ENCODE results near the gene GALNT13.

The GALNT13 gene

DNA sequence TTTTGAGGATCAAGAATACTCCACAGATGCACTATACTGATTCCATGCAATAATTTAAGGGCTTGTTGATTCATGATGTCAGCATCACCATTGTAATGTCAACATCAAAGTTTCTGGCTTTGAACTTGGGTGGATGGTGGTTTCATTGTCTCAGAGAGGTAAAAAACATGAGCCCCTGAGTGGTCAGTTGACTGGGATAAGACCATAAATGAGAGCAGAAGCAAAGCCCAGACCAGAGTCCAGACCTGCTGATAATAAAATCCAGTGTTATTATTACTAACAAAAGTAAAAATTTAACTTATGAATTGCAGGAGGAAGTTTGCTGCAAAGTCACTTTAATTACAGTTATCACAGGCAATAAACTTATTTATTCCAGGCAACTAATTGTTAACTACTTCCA, 358.2 kb downstream of the GALNT13 start:
- no peak for DNase-seq

DNA sequence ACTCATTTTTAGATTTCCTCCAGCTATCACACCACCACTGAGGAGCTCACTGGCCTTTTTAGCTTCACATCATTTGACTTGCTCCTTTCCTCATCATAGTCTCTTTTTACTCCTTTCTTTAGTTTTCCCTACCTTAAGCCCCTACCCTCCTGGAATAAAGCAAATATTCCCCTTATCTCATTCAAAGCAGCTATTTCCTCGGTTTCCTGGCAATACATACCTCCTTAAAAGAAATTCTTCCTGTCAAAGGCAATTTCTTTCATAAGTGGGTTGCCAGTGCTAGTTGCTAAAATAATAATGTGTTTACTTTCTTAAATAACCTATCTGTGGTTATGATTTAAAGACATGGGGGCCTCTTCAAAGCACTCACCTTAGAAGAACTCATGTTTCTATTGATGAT, 359.3 kb downstream of the GALNT13 start:
- DNase-seq = no peak

DNA sequence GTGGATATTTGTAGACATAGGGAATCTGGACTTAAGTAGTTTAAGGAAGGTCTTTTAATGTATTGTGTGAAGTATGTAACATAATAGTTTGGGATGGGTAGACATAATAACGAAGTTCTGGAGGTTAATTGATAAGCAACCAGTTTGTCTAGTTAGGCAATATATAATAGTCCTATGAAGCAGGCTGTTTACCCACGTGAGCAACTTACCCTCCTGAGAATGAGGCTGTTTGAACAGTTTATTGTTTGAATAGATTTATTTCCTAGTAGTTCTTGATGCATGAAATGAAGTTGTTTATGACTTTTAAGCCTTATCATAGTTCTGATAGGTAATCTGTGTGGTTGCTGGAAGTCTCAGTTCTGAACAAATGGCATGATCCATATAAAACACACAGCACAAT, 361.5 kb downstream of the GALNT13 start:
- DNase-seq = no peak

DNA sequence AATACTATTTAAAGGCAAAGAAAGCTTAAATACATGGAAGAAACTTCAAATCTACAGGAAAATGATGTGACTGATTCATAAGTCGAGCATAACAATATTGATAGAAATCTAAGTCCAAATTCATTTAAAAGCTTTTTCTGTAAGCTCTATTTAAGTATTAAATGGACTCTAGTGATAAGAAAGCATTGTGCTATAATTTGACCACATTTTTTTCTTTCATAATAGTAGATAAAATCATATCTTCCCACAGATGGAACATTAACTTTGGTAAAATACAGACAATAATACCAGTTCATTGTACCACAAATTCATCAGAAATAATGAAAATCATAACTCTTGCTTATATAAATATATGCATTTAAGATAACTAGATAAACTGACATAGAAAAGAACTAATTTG, 366.5 kb downstream of the GALNT13 start:
- no peak for DNase-seq

DNA sequence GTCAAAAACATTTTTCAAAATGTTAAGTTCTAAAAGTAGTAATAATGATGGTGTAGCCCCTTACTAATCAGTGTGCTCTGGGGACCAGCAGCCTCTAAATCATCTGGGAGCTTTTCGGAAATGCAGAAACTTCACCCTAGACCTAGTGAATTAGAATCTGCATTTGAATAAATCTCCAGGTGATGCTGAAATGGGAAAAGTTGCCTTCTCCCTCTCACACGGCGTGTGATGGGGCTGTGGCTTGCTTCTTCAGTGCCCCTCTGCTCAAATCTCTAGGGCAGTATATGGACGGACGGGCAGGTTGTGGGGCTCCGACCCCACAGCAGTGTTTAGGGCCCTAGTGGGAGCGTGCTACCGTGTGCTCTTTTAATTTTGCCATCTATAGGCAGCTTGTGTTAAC, 368.6 kb downstream of the GALNT13 start:
- DNase-seq = no peak

DNA sequence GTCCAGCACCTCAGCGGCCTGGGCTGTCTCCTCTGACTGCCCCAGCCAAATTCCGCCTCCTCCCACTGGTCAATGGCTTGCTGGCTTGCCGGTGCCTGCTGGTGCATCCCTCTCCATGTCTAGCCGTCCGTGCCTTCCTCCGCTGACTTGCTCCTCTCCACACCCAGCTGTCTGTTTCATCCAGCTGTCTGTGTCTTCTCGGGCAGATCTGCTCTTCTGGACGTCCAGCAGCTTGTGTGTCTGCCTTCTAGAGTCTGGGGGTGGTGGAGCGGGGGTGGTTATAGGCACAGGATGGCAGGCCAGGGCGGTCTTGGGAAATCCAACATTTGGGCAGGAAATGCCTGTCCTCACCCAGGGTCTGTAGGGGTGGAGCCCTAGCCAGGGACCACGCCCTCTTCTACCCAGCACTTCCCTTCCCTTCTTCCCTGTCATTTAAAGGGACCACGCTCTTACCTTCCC, 369.2 kb downstream of the GALNT13 start:
- DNase-seq = no peak

DNA sequence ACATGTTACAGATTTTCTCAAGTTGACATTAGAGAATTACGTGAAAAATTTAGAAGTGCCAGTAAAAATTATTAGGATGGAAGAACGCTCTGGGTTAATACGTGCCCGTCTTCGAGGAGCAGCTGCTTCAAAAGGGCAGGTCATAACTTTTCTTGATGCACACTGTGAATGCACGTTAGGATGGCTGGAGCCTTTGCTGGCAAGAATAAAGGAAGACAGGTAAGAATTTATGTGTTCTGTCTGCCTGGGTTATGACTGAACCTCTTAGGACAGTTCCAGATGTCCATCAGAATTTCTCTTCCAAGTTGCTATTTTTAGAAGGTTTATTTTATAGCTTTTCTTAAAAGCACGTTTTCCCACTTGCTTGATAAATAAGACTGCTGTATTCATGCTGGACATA, 371.0 kb downstream of the GALNT13 start:
- no peak for DNase-seq

DNA sequence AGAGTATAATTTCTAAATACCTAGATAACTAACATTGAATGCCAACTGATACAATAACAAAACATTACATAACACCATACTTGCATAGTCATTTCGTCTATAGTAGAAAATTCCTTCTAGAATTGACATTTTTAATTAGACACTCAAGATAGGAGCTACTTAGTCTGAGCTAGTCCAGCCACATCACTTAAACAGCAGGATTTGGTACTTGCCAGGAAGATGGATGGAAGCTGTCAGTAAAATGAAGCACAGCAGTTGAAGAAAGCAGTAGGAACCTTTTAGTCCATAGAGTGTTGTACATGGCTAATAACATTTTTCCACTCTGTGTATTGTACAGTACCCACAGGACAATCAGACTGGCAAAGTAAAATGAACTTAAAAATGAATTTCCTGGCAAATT, 372.0 kb downstream of the GALNT13 start:
- no peak for DNase-seq

DNA sequence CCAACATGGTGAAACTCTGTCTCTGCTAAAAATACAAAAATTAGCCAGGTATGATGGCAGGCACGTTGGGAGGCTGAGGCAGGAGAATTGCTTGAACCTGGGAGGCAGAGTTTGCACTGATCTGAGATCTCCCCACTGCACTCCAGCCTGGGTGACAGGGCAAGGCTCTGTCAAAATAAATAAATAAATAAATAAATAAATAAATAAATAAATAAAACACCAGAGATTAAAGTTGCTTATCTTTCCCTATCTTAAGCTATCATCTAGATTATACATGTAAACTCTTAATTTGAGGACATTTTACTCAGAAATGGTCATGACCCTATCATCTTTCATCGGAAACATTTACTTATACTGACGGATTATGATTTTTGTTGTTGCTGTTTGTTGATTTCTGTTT, 373.2 kb downstream of the GALNT13 start:
- DNase-seq = no peak

DNA sequence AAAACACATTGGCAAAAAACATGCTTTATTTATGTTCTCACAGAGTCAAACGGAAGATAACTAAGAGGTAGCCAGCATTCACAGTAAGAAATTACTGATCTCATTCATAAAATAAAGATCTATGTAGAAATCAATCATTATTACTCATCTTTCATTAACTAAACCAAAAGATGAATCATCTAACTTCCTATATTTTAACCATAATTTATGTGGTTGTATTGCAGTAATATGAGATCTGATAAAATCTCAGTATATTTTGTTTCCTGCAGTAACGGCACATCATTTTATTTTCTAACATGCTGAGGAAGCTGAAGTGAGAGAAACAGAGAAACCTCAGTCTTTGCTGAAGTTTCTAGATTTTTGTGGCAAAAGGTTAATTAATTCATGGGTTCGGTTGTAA, 375.8 kb downstream of the GALNT13 start:
- DNase-seq = no peak

DNA sequence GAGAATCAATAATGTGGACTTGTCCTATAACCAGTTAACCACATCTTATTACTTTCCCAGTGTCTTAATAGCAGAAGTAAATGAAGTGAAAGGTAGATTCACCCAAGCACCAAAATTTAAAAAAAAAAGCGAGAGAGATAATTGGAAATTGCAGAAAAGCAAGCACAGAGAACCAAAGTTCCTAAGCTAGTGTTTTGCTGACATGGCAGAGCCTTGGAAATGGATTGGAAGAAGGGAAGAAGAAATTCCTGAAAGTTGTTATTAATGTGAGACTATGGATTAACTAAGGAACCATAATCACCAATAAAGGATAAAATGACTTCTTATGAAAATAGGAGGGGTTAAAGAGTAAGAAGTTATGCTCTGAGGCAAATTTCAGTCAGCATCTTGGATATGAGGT, 384.4 kb downstream of the GALNT13 start:
- no peak for DNase-seq

DNA sequence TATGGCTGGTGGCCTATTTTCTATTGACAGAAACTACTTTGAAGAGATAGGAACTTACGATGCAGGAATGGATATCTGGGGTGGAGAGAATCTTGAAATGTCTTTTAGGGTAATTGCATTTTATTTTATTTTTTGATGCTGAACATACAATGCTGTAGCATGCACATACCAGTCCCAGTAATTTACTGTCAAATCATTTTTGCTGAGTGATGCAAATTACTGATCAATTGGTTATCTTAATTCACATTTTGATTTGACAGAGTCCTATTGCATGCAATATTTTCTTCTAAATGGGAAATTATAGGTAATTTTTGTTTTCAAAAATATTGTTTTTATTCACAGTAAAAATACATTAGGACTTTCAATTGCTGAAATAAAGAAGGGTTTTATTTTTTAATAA, 387.3 kb downstream of the GALNT13 start:
- DNase-seq = no peak

DNA sequence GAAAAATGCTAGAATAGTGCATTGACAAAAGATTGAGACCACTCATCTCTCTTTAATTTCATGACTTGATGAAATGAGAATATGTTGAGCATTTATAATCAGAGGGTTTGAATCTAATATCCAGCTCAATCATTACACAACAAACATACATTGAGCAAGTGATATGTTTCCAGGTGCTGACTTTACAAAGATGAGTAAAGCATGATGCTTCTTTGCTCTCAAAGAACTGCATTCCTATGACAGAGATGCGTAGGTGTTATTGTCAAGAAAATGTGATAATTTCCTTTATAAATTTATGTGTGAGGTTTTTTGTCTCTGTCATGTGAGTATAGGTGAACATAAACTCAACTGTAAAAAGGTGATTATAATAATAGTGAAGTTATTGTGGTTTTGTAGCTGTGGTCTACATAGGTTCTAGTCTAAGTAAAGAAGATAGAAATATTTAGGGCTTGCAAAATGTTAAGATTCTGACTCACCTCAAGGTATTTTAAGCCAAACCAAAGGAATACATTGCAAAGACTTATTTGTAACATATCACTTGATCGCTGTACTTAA, 389.8 kb downstream of the GALNT13 start:
- no peak for DNase-seq

DNA sequence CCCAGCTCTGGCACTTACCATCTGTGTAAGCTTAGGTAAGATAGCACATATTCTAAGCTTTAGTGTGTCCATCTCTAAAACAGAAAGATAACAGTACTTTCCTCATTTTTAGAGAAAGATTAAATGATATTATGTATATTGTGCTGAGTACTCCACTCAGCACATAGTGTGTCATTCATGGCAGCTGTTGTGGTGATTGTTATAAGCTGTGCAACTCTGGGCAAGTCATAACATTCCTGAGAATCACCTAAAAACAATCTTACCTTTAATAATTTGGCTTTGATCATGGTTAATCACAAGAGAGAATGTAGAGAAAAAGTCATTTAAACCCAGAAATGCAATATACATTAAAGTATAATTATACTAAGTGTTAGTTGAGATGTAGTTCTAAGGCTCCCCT, 391.5 kb downstream of the GALNT13 start:
- DNase-seq = no peak

DNA sequence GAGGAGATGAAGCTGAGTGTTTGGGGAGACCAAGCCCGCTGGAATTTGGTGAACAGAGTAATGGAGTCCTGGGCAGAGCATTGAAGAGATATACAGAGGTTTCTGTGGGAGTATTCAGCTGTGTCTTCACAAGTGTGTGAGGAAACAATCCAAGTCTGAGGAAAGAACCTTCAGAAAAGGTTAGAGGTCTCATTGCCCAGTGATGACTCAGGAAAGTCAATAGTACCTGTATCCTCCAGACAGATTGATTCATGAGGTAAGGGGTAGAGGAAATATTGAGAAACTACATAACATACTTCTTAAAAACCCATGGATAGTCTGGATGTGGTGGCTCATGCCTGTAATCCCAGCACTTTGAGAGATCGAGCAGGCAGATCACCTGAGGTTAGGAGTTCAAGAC, 392.3 kb downstream of the GALNT13 start:
- no peak for DNase-seq

DNA sequence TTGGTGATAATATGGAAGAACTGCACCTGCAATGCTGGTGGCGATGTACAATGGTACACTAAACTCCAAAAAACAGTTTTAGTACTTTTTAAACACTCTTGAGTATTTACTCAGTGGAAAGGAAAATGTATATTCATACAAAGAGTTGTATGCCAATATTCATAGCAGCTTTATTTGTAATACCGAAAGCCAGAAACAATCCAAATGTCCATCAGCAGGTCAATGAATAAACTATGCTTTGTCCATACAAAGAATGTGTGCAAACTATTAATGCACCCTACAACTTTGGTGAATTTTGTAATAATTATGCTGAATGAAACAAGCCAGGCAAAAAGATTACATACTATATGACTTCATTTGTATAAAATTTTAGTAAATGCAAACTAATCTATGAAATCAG, 396.3 kb downstream of the GALNT13 start:
- DNase-seq = no peak

DNA sequence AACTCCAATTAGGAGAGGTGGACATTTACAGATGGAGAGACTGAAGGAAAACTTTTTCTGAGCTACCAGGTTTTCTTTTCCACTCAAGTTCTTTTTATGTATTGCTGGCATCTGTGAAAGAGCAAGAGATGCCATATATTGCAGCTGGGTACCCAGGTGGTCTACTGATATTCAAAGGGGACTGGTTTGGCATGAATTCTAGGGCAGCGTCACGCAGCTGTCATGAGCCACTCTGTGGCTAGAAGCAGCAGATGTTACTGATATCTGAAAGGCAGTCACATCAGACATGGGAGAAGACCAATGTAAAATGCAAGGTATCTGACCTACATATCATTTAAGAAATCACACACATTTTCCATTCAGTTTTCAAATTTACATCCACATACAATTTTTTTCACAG, 408.8 kb downstream of the GALNT13 start:
- no peak for DNase-seq

DNA sequence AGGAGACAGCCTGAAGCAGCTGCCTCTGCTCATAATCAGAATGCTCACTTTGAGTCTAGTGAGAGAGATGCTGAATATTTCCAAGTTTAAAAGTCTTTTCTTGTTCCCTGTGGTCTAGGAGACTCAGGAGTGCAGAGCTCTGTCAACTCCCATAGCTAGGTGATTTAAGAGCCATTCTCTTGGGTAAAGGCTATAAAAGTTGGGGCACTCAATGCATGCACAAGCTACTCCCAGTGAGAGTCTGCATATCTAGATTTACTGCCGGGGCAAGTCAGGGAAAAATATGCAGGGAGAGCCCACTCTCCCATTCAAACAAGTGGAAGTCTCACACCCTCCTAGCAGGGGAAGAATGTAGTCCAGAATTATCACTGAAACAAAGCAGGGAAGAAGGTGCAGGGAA, 418.1 kb downstream of the GALNT13 start:
- no peak for DNase-seq

DNA sequence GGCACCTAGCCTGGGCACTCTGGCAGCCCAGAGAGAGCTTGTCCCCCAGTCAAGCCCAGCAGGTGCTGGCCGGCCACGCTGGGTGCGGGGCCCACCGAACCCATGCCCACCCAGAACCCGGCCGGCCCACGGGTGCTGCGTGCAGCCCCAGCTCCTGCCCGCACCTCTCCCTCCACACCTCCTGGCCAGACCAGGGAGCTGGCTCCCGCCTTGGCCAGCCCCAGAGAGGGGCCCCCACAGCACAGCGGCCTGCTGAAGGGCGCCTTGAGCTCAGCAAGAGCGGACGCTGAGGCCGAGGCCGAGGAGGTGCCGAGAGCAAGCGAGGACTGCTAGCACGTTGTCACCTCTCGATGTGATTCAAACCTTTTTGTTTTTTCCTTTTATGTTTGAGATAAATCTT, 419.8 kb downstream of the GALNT13 start:
- no peak for DNase-seq

DNA sequence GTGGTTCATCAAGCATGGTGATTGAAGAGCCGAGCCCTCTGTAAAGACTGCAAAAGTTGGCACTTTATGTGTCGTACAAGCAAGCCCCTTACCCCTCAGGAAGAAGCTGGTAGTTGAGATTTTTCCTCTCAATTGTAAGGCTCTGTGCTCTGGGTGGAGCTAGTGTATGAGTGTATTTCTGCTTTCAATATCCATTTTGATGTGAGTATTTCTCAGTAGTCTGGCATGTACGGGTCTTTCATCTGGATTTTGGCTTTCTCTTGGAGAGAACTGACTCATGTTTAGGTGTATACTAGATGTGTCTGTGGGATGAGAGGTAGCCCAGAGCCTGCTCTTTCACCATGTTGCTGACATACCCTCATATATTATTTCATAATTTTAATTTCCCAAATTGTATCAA, 420.2 kb downstream of the GALNT13 start:
- no peak for DNase-seq

DNA sequence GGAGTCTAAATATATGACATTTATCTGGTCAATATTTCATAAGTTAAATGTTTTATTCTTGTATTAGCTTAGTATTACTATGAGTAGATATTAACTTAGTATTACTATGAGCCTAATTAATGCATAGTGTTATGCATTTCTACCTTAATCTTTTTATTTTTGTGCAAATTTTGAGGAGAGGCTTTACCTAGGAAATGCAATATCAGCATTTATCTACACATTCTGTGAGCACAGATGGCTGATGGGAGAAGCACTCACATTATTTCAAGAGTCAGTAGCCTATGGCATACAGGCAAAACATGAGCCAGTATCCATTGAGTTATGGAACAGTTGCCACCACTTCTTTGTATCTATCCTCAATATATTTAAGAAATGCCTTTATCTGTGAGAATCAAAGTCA, 422.1 kb downstream of the GALNT13 start:
- no peak for DNase-seq

DNA sequence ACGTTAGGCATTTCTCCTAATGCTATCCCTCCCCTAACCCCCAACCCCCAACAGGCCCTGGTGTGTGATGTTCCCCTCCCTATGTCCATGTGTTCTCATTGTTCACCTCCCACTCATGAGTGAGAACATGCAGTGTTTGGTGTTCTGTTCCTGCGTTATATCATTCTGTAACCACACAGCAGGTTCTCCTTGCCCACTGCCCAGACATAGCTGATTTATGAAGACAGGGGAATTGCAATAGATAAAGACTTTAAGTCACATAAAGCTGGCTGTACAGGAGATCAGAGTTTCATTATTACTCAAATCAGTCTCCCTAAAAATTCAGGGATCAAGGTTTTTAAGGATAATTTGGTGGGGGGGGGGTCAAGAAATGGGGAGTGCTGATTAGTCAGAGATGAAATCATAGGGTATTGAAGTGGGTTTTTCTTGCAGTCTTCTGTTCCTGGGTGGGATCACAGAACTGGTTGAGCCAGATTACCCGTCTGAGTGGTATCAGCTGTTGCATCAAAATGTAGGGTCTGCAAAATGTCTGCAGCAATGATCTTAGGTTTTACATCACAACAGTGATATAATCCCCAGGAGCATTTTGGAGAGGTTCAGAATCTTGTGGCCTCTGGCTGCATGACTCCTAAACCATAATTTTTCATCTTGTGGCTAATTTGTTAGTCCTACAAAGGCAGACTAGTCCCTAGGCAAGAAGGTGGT, 434.7 kb downstream of the GALNT13 start:
- DNase-seq = no peak

DNA sequence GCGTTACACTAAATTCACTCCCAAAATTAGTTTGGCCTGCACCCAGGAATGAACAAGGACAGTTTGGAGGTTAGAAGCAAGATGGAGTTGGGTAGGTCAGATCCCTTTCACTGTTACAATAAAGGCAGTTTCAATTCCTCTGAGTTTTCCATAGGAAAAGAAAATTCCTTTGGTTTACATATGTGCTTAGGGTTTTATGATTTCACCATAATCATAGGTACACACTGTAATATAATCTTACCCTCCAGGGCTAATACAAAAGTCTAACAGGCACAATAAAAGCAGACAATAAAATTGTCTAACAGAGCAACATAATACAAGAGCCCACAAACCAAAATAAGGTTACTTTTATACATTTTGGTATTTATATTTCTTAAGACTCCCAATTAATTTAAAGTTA, 435.3 kb downstream of the GALNT13 start:
- DNase-seq = no peak

DNA sequence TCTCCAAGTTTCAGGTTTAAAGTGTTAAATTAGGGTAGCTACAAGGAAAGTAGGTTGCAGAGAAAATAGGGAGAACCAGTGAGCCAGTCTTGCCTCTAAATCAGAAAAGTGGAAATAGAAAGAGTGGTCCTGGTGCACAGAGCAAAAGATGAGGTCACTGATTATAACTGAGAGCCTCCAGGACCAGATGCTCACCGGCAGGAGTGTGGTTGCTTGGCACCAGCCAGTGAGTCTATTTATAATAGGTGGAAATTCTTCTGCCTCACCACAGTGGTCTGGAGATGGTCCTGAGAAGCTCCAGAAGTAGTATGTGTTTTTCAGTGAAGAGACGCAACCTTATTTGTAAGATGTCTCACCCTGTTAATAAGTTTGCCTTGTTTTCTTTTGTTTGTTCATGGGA, 452.9 kb downstream of the GALNT13 start:
- no peak for DNase-seq

DNA sequence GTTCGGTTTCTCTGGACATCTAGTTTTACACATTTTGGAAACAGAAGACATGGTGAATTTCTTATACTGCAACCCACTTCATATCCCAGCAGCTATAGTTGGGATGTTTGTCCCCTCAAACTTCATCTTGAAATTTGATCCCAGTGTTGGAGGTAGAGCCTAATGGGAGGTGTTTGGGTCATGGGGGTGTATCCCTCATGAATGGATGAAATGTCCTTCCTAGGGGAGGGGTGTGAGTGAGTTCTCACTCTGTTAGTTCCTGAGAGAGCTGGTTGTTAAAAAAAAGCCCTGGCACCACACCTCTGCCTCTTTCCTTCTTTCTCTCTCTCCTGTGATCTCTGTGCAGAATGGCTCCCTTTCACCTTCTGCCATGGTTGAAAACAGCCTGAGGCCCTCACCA, 457.8 kb downstream of the GALNT13 start:
- no peak for DNase-seq
